HEK293 (cell line): ENCODE data around the gene ATP5IF1.

Experiments
- HOXA7 ChIP-seq: sonication (generic); formaldehyde crosslinking; IDR thresholded peaks from 2 replicates; pipeline ENCODE4 v1.8.1; 2022; ENCODE audit warnings: missing genetic modification reagents, borderline replicate concordance
- SALL2 ChIP-seq: fragments of 450-650 bp; formaldehyde crosslinking; IDR thresholded peaks from 2 replicates; pipeline ENCODE4 v1.5.0; 2017; ENCODE audit warnings: missing biosample characterization, mild to moderate bottlenecking, missing genetic modification characterization, borderline replicate concordance
- SCRT2 ChIP-seq: fragments of 450-650 bp; formaldehyde crosslinking; IDR thresholded peaks from 2 replicates; pipeline ENCODE4 v1.5.1; 2016; ENCODE audit warnings: missing biosample characterization, missing genetic modification characterization
- ZBTB7A ChIP-seq: fragments of 450-650 bp; formaldehyde crosslinking; IDR thresholded peaks from 2 replicates; pipeline ENCODE4 v1.5.1; 2016; ENCODE audit warnings: low read depth, missing biosample characterization, missing genetic modification characterization
- ZBTB8A ChIP-seq: fragments of 450-650 bp; formaldehyde crosslinking; IDR thresholded peaks from 2 replicates; pipeline ENCODE4 v1.5.1; 2016; ENCODE audit warnings: missing biosample characterization, missing genetic modification characterization
- ZNF114 ChIP-seq: fragments of 450-650 bp; formaldehyde crosslinking; IDR thresholded peaks from 2 replicates; pipeline ENCODE4 v1.5.0; 2017; ENCODE audit warnings: missing biosample characterization, missing genetic modification characterization
- ZNF155 ChIP-seq: fragments of 450-650 bp; formaldehyde crosslinking; IDR thresholded peaks from 2 replicates; pipeline ENCODE4 v1.5.1; 2016; ENCODE audit warnings: missing biosample characterization, missing genetic modification characterization
- ZNF16 ChIP-seq: fragments of 450-650 bp; formaldehyde crosslinking; IDR thresholded peaks from 2 replicates; pipeline ENCODE4 v1.5.1; 2016; ENCODE audit warnings: low read depth, missing biosample characterization, missing genetic modification characterization
- ZNF169 ChIP-seq: fragments of 450-650 bp; formaldehyde crosslinking; IDR thresholded peaks from 2 replicates; pipeline ENCODE4 v1.5.1; 2016; ENCODE audit warnings: missing biosample characterization, missing genetic modification characterization
- ZNF184 ChIP-seq: fragments of 450-650 bp; IDR thresholded peaks from 2 replicates; pipeline ENCODE4 v1.5.1; 2018; ENCODE audit warnings: missing biosample characterization, mild to moderate bottlenecking, missing genetic modification characterization
- ZNF324 ChIP-seq: fragments of 450-650 bp; formaldehyde crosslinking; IDR thresholded peaks from 2 replicates; pipeline ENCODE4 v1.5.1; 2016; ENCODE audit warnings: missing biosample characterization, missing genetic modification characterization
- ZNF335 ChIP-seq: fragments of 450-650 bp; formaldehyde crosslinking; conservative IDR thresholded peaks from 2 replicates; pipeline ENCODE4 v1.5.1; 2016; ENCODE audit warnings: missing biosample characterization, missing genetic modification characterization
- ZNF366 ChIP-seq: fragments of 450-650 bp; formaldehyde crosslinking; conservative IDR thresholded peaks from 2 replicates; pipeline ENCODE4 v1.5.1; 2016; ENCODE audit warnings: missing biosample characterization, missing genetic modification characterization
- ZNF423 ChIP-seq: fragments of 450-650 bp; formaldehyde crosslinking; IDR thresholded peaks from 2 replicates; pipeline ENCODE4 v1.5.1; 2016; ENCODE audit warnings: missing biosample characterization, missing genetic modification characterization
- ZNF433 ChIP-seq: fragments of 450-650 bp; formaldehyde crosslinking; IDR thresholded peaks from 2 replicates; pipeline ENCODE4 v1.5.1; 2016; ENCODE audit warnings: missing biosample characterization, missing genetic modification characterization, low read depth
- ZNF530 ChIP-seq: fragments of 450-650 bp; formaldehyde crosslinking; IDR thresholded peaks from 2 replicates; pipeline ENCODE4 v1.5.1; 2016; ENCODE audit warnings: low read depth, missing biosample characterization, missing genetic modification characterization
- ZNF544 ChIP-seq: fragments of 450-650 bp; formaldehyde crosslinking; IDR thresholded peaks from 2 replicates; pipeline ENCODE4 v1.5.0; 2017; ENCODE audit warnings: missing biosample characterization, missing genetic modification characterization
- ZNF561 ChIP-seq: fragments of 450-650 bp; IDR thresholded peaks from 2 replicates; pipeline ENCODE4 v1.5.1; 2018; ENCODE audit warnings: missing biosample characterization, missing genetic modification characterization, borderline replicate concordance
- ZNF600 ChIP-seq: fragments of 450-650 bp; formaldehyde crosslinking; IDR thresholded peaks from 2 replicates; pipeline ENCODE4 v1.5.1; 2016; ENCODE audit warnings: missing biosample characterization, missing genetic modification characterization
- ZNF621 ChIP-seq: fragments of 450-650 bp; formaldehyde crosslinking; IDR thresholded peaks from 2 replicates; pipeline ENCODE4 v1.5.1; 2017; ENCODE audit warnings: missing biosample characterization, missing genetic modification characterization
- ZNF664 ChIP-seq: fragments of 450-650 bp; formaldehyde crosslinking; IDR thresholded peaks from 2 replicates; pipeline ENCODE4 v1.5.1; 2016; ENCODE audit warnings: missing biosample characterization, missing genetic modification characterization
- ZNF701 ChIP-seq: fragments of 450-650 bp; formaldehyde crosslinking; IDR thresholded peaks from 2 replicates; pipeline ENCODE4 v1.5.1; 2016; ENCODE audit warnings: missing biosample characterization, missing genetic modification characterization
- ZNF707 ChIP-seq: fragments of 450-650 bp; formaldehyde crosslinking; IDR thresholded peaks from 2 replicates; pipeline ENCODE4 v1.5.1; 2016; ENCODE audit warnings: missing biosample characterization, missing genetic modification characterization
- ZNF791 ChIP-seq: fragments of 450-650 bp; formaldehyde crosslinking; IDR thresholded peaks from 2 replicates; pipeline ENCODE4 v1.5.1; 2016; ENCODE audit warnings: missing biosample characterization, missing genetic modification characterization
- TF ChIP-seq, protein P1 (sequence below): fragments of 450-650 bp; formaldehyde crosslinking; IDR thresholded peaks from 2 replicates; pipeline ENCODE4 v1.5.0; 2017; ENCODE audit warnings: missing biosample characterization, missing genetic modification characterization, borderline replicate concordance
- TF ChIP-seq, protein P2 (sequence below): fragments of 450-650 bp; formaldehyde crosslinking; IDR thresholded peaks from 2 replicates; pipeline ENCODE4 v1.5.1; 2016; ENCODE audit warnings: missing biosample characterization, missing genetic modification characterization
- TF ChIP-seq, protein P3 (sequence below): fragments of 450-650 bp; formaldehyde crosslinking; IDR thresholded peaks from 2 replicates; pipeline ENCODE4 v1.5.1; 2016; ENCODE audit warnings: missing biosample characterization, missing genetic modification characterization
- TF ChIP-seq, protein P4 (sequence below): fragments of 450-650 bp; formaldehyde crosslinking; IDR thresholded peaks from 2 replicates; pipeline ENCODE4 v1.5.1; 2017; ENCODE audit warnings: missing biosample characterization, mild to moderate bottlenecking, missing genetic modification characterization, moderate library complexity
- TF ChIP-seq, protein P5 (sequence below): fragments of 450-650 bp; formaldehyde crosslinking; IDR thresholded peaks from 2 replicates; pipeline ENCODE4 v1.5.1; 2016; ENCODE audit warnings: missing biosample characterization, missing genetic modification characterization
- TF ChIP-seq, protein P6 (sequence below): fragments of 450-650 bp; formaldehyde crosslinking; IDR thresholded peaks from 2 replicates; pipeline ENCODE4 v1.5.1; 2016; ENCODE audit warnings: missing biosample characterization, missing genetic modification characterization

ATP5IF1 gene

DNA sequence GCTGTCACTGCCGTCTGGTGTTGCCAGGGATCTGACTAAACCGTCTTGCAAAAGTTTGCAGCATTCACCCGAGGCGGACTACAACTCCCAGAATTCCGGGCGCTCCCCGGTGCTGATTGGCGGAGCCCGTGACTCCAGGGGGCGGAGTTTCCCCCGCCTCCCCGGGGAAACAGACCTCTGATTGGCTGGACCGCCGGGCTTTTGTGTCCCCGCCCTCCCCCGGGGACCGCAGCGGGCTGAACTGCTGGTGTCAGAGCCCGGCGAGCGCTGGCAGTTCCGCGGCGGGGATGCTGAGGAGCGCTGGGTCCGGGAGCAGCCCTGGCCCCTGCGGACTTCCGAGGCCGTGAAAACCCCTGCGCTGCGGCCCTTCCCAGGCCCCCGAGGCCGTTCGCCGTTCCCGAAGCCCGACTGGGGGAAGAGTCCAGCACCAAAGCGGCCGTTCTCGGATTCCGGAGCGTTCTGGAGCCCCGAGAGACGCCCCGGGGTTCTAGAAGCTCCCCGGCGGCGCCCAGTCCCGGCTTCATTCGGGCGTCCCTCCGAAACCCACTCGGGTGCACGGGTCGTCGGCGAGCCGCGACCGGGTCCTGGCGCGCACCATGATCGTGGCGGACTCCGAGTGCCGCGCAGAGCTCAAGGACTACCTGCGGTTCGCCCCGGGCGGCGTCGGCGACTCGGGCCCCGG is 23.5 kb downstream of the ATP5IF1 start, which contains the start of gene SESN2 (continued):
- TF ChIP-seq ZBTB7A (tag by site-specific recombination) (0 out of 2 replicates have a peak, but pooled peaks have one; percentile 50), ZNF664 (tag by site-specific recombination) (no peak), ZNF701 (tag by site-specific recombination) (no peak), ZNF169 (tag by site-specific recombination) (no peak), ZNF433 (tag by site-specific recombination) (no peak), ZNF791 (tag by site-specific recombination) (0 out of 2 replicates have a peak, but pooled peaks have one; percentile 21), ZBTB8A (tag by site-specific recombination) (peak; percentile 94), ZNF707 (no peak), ZNF621 (no peak), ZNF155 (tag by site-specific recombination) (no peak), ZNF561 (tag by site-specific recombination) (0 out of 2 replicates have a peak, but pooled peaks have one; percentile 46), ZNF423 (tag by site-specific recombination) (peak; percentile 49; the same call in 1 of the 2 replicates), ZNF366 (tag by site-specific recombination) (no peak), ZNF114 (no peak), SCRT2 (tag by site-specific recombination) (no peak), ZNF324 (tag by site-specific recombination) (0 out of 2 replicates have a peak, but pooled peaks have one; percentile 17), ZNF335 (tag by site-specific recombination) (peak; percentile 45; the same call in 1 of the 2 replicates), SALL2 (no peak), ZNF600 (tag by site-specific recombination) (peak; percentile 92), ZNF530 (tag by site-specific recombination) (no peak), ZNF16 (tag by site-specific recombination) (no peak), ZNF184 (tag by site-specific recombination) (no peak), ZNF544 (no peak), HOXA7 (CRISPR knock-in tag) (no peak)
- TF ChIP-seq, protein P1, sequence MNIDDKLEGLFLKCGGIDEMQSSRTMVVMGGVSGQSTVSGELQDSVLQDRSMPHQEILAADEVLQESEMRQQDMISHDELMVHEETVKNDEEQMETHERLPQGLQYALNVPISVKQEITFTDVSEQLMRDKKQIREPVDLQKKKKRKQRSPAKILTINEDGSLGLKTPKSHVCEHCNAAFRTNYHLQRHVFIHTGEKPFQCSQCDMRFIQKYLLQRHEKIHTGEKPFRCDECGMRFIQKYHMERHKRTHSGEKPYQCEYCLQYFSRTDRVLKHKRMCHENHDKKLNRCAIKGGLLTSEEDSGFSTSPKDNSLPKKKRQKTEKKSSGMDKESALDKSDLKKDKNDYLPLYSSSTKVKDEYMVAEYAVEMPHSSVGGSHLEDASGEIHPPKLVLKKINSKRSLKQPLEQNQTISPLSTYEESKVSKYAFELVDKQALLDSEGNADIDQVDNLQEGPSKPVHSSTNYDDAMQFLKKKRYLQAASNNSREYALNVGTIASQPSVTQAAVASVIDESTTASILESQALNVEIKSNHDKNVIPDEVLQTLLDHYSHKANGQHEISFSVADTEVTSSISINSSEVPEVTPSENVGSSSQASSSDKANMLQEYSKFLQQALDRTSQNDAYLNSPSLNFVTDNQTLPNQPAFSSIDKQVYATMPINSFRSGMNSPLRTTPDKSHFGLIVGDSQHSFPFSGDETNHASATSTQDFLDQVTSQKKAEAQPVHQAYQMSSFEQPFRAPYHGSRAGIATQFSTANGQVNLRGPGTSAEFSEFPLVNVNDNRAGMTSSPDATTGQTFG (tag by site-specific recombination): no peak
- TF ChIP-seq, protein P2, sequence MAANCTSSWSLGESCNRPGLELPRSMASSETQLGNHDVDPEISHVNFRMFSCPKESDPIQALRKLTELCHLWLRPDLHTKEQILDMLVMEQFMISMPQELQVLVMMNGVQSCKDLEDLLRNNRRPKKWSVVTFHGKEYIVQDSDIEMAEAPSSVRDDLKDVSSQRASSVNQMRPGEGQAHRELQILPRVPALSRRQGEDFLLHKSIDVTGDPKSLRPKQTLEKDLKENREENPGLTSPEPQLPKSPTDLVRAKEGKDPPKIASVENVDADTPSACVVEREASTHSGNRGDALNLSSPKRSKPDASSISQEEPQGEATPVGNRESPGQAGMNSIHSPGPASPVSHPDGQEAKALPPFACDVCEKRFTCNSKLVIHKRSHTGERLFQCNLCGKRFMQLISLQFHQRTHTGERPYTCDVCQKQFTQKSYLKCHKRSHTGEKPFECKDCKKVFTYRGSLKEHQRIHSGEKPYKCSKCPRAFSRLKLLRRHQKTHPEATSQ (tag by site-specific recombination): 0 out of 2 replicates have a peak, but pooled peaks have one; percentile 58
- TF ChIP-seq, protein P3, sequence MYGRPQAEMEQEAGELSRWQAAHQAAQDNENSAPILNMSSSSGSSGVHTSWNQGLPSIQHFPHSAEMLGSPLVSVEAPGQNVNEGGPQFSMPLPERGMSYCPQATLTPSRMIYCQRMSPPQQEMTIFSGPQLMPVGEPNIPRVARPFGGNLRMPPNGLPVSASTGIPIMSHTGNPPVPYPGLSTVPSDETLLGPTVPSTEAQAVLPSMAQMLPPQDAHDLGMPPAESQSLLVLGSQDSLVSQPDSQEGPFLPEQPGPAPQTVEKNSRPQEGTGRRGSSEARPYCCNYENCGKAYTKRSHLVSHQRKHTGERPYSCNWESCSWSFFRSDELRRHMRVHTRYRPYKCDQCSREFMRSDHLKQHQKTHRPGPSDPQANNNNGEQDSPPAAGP: 0 out of 2 replicates have a peak, but pooled peaks have one; percentile 33
- TF ChIP-seq, protein P4, sequence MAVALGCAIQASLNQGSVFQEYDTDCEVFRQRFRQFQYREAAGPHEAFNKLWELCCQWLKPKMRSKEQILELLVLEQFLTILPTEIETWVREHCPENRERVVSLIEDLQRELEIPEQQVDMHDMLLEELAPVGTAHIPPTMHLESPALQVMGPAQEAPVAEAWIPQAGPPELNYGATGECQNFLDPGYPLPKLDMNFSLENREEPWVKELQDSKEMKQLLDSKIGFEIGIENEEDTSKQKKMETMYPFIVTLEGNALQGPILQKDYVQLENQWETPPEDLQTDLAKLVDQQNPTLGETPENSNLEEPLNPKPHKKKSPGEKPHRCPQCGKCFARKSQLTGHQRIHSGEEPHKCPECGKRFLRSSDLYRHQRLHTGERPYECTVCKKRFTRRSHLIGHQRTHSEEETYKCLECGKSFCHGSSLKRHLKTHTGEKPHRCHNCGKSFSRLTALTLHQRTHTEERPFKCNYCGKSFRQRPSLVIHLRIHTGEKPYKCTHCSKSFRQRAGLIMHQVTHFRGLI (tag by site-specific recombination): no peak
- TF ChIP-seq, protein P5, sequence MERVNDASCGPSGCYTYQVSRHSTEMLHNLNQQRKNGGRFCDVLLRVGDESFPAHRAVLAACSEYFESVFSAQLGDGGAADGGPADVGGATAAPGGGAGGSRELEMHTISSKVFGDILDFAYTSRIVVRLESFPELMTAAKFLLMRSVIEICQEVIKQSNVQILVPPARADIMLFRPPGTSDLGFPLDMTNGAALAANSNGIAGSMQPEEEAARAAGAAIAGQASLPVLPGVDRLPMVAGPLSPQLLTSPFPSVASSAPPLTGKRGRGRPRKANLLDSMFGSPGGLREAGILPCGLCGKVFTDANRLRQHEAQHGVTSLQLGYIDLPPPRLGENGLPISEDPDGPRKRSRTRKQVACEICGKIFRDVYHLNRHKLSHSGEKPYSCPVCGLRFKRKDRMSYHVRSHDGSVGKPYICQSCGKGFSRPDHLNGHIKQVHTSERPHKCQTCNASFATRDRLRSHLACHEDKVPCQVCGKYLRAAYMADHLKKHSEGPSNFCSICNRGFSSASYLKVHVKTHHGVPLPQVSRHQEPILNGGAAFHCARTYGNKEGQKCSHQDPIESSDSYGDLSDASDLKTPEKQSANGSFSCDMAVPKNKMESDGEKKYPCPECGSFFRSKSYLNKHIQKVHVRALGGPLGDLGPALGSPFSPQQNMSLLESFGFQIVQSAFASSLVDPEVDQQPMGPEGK (tag by site-specific recombination): peak; percentile 28; the same call in 1 of the 2 replicates
- TF ChIP-seq, protein P6, sequence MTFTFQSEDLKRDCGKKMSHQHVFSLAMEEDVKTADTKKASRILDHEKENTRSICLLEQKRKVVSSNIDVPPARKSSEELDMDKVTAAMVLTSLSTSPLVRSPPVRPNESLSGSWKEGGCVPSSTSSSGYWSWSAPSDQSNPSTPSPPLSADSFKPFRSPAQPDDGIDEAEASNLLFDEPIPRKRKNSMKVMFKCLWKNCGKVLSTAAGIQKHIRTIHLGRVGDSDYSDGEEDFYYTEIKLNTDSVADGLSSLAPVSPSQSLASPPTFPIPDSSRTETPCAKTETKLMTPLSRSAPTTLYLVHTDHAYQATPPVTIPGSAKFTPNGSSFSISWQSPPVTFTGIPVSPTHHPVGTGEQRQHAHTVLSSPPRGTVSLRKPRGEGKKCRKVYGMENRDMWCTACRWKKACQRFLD (tag by site-specific recombination): no peak
